Stimulated activated effector memory CD8-positive, alpha-beta T cell treated with anti-CD3 and anti-CD28 coated beads, Interleukin-12 subunit alpha, Interleukin-12 subunit beta, amount 100 ng/mL, for 72 hours (primary cell): ENCODE data around the gene TMEM101.

Experiments used
- ATAC-seq: fragments of 150-1000 bp; cut with Tn5 transposase; 2 replicates; pipeline ENCODE4 v1.10.0; 2021
- DNase-seq, 2 donors: peaks; one replicate each; pipeline ENCODE4 v3.0.0; 2021 to 2022; ENCODE audit warnings: low spot score in 2 of 2
- H3K27ac Mint-ChIP-seq: one replicate; pipeline ENCODE4 v1.8.0; 2022; ENCODE audit warnings: mild to moderate bottlenecking, mixed read lengths
- H3K36me3 Mint-ChIP-seq: one replicate; pipeline ENCODE4 v1.8.0; 2022; ENCODE audit warnings: mild to moderate bottlenecking, mixed read lengths
- H3K4me1 Mint-ChIP-seq: one replicate; pipeline ENCODE4 v1.8.0; 2022; ENCODE audit warnings: mixed read lengths
- H3K4me3 Mint-ChIP-seq: one replicate; pipeline ENCODE4 v1.8.0; 2022; ENCODE audit warnings: mild to moderate bottlenecking, mixed read lengths
- H3K9me3 Mint-ChIP-seq: one replicate; pipeline ENCODE4 v1.8.0; 2022; ENCODE audit warnings: mixed read lengths

TMEM101 gene

GRCh38 chr17:44008205-44008909 is 6.4 kb downstream of the TMEM101 start:
- ATAC-seq (no peak), DNase-seq (no peak)
- H3K36me3 Mint-ChIP-seq: peaks cover 46% of the 10 kb centered on the region
- H3K4me3 Mint-ChIP-seq: peak overlapping the region; percentile 85
- no peaks in the 10 kb centered on the region for H3K9me3 Mint-ChIP-seq
- peaks cover 19% of the 10 kb centered on the region for H3K4me1 Mint-ChIP-seq
- peak overlapping the region; percentile 74 for H3K27ac Mint-ChIP-seq

GRCh38 chr17:44007346-44008204 is 7.2 kb downstream of the TMEM101 start:
- H3K27ac Mint-ChIP-seq: peak overlapping the region; percentile 82
- no peak for ATAC-seq
- peak overlapping the region; percentile 85 for H3K4me3 Mint-ChIP-seq
- H3K9me3 Mint-ChIP-seq: no peaks in the 10 kb centered on the region
- H3K36me3 Mint-ChIP-seq: peaks cover 41% of the 10 kb centered on the region
- peaks cover 17% of the 10 kb centered on the region for H3K4me1 Mint-ChIP-seq
- DNase-seq: no peak

GRCh38 chr17:44006598-44007345 is 8.0 kb downstream of the TMEM101 start:
- peak overlapping the region; percentile 85 for H3K4me3 Mint-ChIP-seq
- H3K4me1 Mint-ChIP-seq: peaks cover 23% of the 10 kb centered on the region
- ATAC-seq (peak; percentile 89), DNase-seq (peak; percentile 92)
- H3K27ac Mint-ChIP-seq: peak overlapping the region; percentile 82
- no peaks in the 10 kb centered on the region for H3K9me3 Mint-ChIP-seq
- peaks cover 42% of the 10 kb centered on the region for H3K36me3 Mint-ChIP-seq

GRCh38 chr17:44006272-44006597 is 8.5 kb downstream of the TMEM101 start:
- peak overlapping the region; percentile 85 for H3K4me3 Mint-ChIP-seq
- peaks cover 27% of the 10 kb centered on the region for H3K4me1 Mint-ChIP-seq
- H3K9me3 Mint-ChIP-seq: no peaks in the 10 kb centered on the region
- peak; percentile 5 for ATAC-seq
- H3K27ac Mint-ChIP-seq: peak overlapping the region; percentile 82
- DNase-seq: no peak
- H3K36me3 Mint-ChIP-seq: peaks cover 40% of the 10 kb centered on the region

GRCh38 chr17:44005527-44006271 is 9.1 kb downstream of the TMEM101 start:
- H3K4me1 Mint-ChIP-seq: peaks cover 27% of the 10 kb centered on the region

GRCh38 chr17:44004761-44005526 is 9.8 kb downstream of the TMEM101 start:
- peaks cover 27% of the 10 kb centered on the region for H3K4me1 Mint-ChIP-seq
- peaks cover 30% of the 10 kb centered on the region for H3K36me3 Mint-ChIP-seq
- H3K4me3 Mint-ChIP-seq: peak overlapping the region; percentile 85
- H3K9me3 Mint-ChIP-seq: no peaks in the 10 kb centered on the region
- no peak overlapping the region for H3K27ac Mint-ChIP-seq
- DNase-seq (peak; percentile 18 to 59), ATAC-seq (no peak)

More at GRCh38 chr17:44005527-44006271, 9.1 kb downstream of the TMEM101 start:
- no peaks in the 10 kb centered on the region for H3K9me3 Mint-ChIP-seq
- ATAC-seq: peak; percentile 52
- peak overlapping the region; percentile 82 for H3K27ac Mint-ChIP-seq
- H3K4me3 Mint-ChIP-seq: peak overlapping the region; percentile 85
- H3K36me3 Mint-ChIP-seq: peaks cover 36% of the 10 kb centered on the region
- DNase-seq: peak; percentile 26 to 72

GRCh38 chr17:44004077-44004760 is 10.5 kb downstream of the TMEM101 start, which contains the start of gene NAGS:
Gene NAGS (plus strand): TSS chr17:44004622. CDS start chr17:44004664, 42 bp downstream.
- ATAC-seq (no peak), DNase-seq (no peak)
- H3K27ac Mint-ChIP-seq: no peak within 1 kb of the TSS
- peaks cover 25% of the 10 kb centered on the region for H3K36me3 Mint-ChIP-seq
- H3K4me3 Mint-ChIP-seq: peak within 1 kb of the TSS; percentile 85
- peaks cover 27% of the 10 kb centered on the region for H3K4me1 Mint-ChIP-seq
- H3K9me3 Mint-ChIP-seq: no peaks in the 10 kb centered on the region

- Mint-ChIP-seq H3K36me3 (peaks cover 15% of the 10 kb centered on the region), H3K9me3 (no peaks in the 10 kb centered on the region), H3K4me1 (peaks cover 17% of the 10 kb centered on the region), H3K27ac (peak overlapping the region; percentile 48), H3K4me3 (no peak overlapping the region)
- no peak for ATAC-seq
- no peak for DNase-seq
Observed at GRCh38 chr17:44002141-44002848, 12.5 kb downstream of the TMEM101 start.

- Mint-ChIP-seq H3K9me3 (no peaks in the 10 kb centered on the region), H3K4me1 (peaks cover 17% of the 10 kb centered on the region), H3K4me3 (no peak overlapping the region), H3K27ac (peak overlapping the region; percentile 48), H3K36me3 (peaks cover 8% of the 10 kb centered on the region)
- ATAC-seq: no peak
- DNase-seq: no peak
Observed at GRCh38 chr17:44001461-44001920, 13.3 kb downstream of the TMEM101 start.

GRCh38 chr17:44000871-44001460 is 13.8 kb downstream of the TMEM101 start:
- peak overlapping the region; percentile 48 for H3K27ac Mint-ChIP-seq
- H3K4me1 Mint-ChIP-seq: peaks cover 12% of the 10 kb centered on the region
- no peak overlapping the region for H3K4me3 Mint-ChIP-seq
- peaks cover 6% of the 10 kb centered on the region for H3K36me3 Mint-ChIP-seq
- DNase-seq (no peak), ATAC-seq (no peak)
- H3K9me3 Mint-ChIP-seq: no peaks in the 10 kb centered on the region

GRCh38 chr17:44000141-44000860 is 14.5 kb downstream of the TMEM101 start:
- H3K4me3 Mint-ChIP-seq: no peak overlapping the region
- ATAC-seq (no peak), DNase-seq (no peak)
- peaks cover 6% of the 10 kb centered on the region for H3K36me3 Mint-ChIP-seq
- peaks cover 10% of the 10 kb centered on the region for H3K4me1 Mint-ChIP-seq
- H3K9me3 Mint-ChIP-seq: no peaks in the 10 kb centered on the region
- H3K27ac Mint-ChIP-seq: no peak overlapping the region

- DNase-seq (no peak), ATAC-seq (no peak)
- no peak overlapping the region for H3K27ac Mint-ChIP-seq
- peaks cover 15% of the 10 kb centered on the region for H3K4me1 Mint-ChIP-seq
- H3K4me3 Mint-ChIP-seq: no peak overlapping the region
- no peaks in the 10 kb centered on the region for H3K9me3 Mint-ChIP-seq
- H3K36me3 Mint-ChIP-seq: peaks cover 6% of the 10 kb centered on the region
Observed at GRCh38 chr17:43999024-43999423, 15.7 kb downstream of the TMEM101 start.
